SU-DHL-6 (cell line): ENCODE data around the gene KCNAB2.

Source experiments
- H2AFZ ChIP-seq: fragments of 200-600 bp; sonication (generic); 2 replicates; pipeline ENCODE4 v1.6.1; 2014; ENCODE audit warnings: low read depth, mild to moderate bottlenecking, moderate library complexity, mixed read lengths, antibody characterized with exemption, low read length; ENCODE audit not compliant: severe bottlenecking
- H3F3A ChIP-seq: fragments of 200-600 bp; shearing (Covaris generic); 2 replicates; pipeline ENCODE4 v1.6.0; 2016; ENCODE audit warnings: antibody characterized with exemption, mild to moderate bottlenecking; ENCODE audit not compliant: insufficient read depth
- H3K27ac ChIP-seq: fragments of 200-600 bp; sonication (generic); 2 replicates; pipeline ENCODE4 v1.5.1; 2016; ENCODE audit warnings: low read depth, mild to moderate bottlenecking, low read length, moderate library complexity, mixed read lengths
- H3K27me3 ChIP-seq: fragments of 200-600 bp; sonication (generic), shearing (Covaris generic); 2 replicates; pipeline ENCODE4 v1.6.0; 2014; ENCODE audit warnings: mild to moderate bottlenecking, low read length
- H3K36me3 ChIP-seq: fragments of 200-600 bp; sonication (generic); 2 replicates; pipeline ENCODE4 v1.6.1; 2014; ENCODE audit warnings: mild to moderate bottlenecking, low read length, mixed read lengths
- H3K4me2 ChIP-seq: fragments of 300-600, 200-600 bp; shearing (Covaris generic), sonication (generic); 2 replicates; pipeline ENCODE4 v1.6.0; 2014; ENCODE audit warnings: low read length, low read depth, mild to moderate bottlenecking; ENCODE audit not compliant: poor library complexity, severe bottlenecking
- H3K4me3 ChIP-seq: fragments of 200-600 bp; sonication (generic); 2 replicates; pipeline ENCODE4 v1.5.1; 2014; ENCODE audit warnings: antibody characterized with exemption, low read length, mild to moderate bottlenecking, mixed read lengths; ENCODE audit not compliant: insufficient read depth, poor library complexity, severe bottlenecking
- H3K79me2 ChIP-seq: fragments of 200-600 bp; sonication (generic); 2 replicates; pipeline ENCODE4 v1.6.1; 2014; ENCODE audit warnings: mild to moderate bottlenecking, low read length, moderate library complexity; ENCODE audit not compliant: insufficient read depth
- H3K9ac ChIP-seq: fragments of 200-600 bp; sonication (generic); 2 replicates; pipeline ENCODE4 v1.7.0; 2014; ENCODE audit warnings: mild to moderate bottlenecking, low read length
- H3K9me2 ChIP-seq: fragments of 200-600 bp; sonication (generic); replicated peaks from 2 replicates; pipeline ENCODE4 v1.6.1; 2014; ENCODE audit warnings: low read length; ENCODE audit not compliant: insufficient read depth
- H3K9me3 ChIP-seq: fragments of 200-600 bp; sonication (generic); 2 replicates; pipeline ENCODE4 v1.6.1; 2014; ENCODE audit warnings: low read length, mixed read lengths; ENCODE audit not compliant: insufficient read depth
- H4K20me1 ChIP-seq: fragments of 200-600 bp; sonication (generic); 2 replicates; pipeline ENCODE4 v1.6.1; 2014; ENCODE audit warnings: low read depth, mild to moderate bottlenecking, antibody characterized with exemption, low read length, moderate library complexity, mixed read lengths
- EZH2phosphoT487 ChIP-seq: fragments of 200-600 bp; sonication (generic), shearing (Covaris generic); conservative IDR thresholded peaks from 2 replicates; pipeline ENCODE4 v1.6.1; 2018; ENCODE audit warnings: mild to moderate bottlenecking, antibody characterized with exemption, low read length, moderate library complexity, mixed read lengths
- TF ChIP-seq, protein P1 (sequence below): fragments of 200-600 bp; sonication (generic); IDR thresholded peaks from one replicate; pipeline ENCODE4 v1.5.1; 2017; ENCODE audit warnings: antibody characterized with exemption, mild to moderate bottlenecking, low read length, moderate library complexity; ENCODE audit not compliant: insufficient read depth, poor library complexity, severe bottlenecking

The KCNAB2 gene

DNA sequence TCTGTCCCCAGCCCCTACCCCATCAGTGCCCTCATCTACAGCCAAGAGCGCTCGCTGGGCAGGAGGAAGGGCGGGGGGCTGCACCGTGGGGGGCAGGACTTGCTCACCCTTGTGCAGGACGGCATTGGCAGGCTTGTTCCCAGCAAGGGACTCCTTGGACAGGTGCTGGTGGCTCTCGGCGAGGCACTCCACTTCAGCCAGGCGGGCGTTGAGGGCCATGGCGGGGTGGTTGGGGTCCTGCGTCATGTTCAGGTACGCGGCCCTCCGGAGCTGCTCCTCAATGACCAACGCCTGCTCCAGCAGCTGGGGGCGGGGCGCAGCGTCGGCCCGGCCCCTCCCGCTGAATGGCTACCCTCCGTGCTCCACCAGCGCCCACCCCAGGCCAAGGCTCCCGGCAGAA, 64.0 kb downstream of the KCNAB2 start:
- Histone ChIP-seq H3K27ac (no peak overlapping the region), H3F3A (no peaks in the 10 kb centered on the region), H3K4me3 (no peak overlapping the region), H3K4me2 (no peak overlapping the region), H3K27me3 (no peaks in the 10 kb centered on the region), H3K9ac (no peak overlapping the region), H3K79me2 (no peaks in the 10 kb centered on the region), H2AFZ (no peak overlapping the region), H3K9me2 (no peaks in the 10 kb centered on the region), H3K9me3 (no peaks in the 10 kb centered on the region), H4K20me1 (no peaks in the 10 kb centered on the region), H3K36me3 (no peaks in the 10 kb centered on the region)
- TF ChIP-seq, protein P1, sequence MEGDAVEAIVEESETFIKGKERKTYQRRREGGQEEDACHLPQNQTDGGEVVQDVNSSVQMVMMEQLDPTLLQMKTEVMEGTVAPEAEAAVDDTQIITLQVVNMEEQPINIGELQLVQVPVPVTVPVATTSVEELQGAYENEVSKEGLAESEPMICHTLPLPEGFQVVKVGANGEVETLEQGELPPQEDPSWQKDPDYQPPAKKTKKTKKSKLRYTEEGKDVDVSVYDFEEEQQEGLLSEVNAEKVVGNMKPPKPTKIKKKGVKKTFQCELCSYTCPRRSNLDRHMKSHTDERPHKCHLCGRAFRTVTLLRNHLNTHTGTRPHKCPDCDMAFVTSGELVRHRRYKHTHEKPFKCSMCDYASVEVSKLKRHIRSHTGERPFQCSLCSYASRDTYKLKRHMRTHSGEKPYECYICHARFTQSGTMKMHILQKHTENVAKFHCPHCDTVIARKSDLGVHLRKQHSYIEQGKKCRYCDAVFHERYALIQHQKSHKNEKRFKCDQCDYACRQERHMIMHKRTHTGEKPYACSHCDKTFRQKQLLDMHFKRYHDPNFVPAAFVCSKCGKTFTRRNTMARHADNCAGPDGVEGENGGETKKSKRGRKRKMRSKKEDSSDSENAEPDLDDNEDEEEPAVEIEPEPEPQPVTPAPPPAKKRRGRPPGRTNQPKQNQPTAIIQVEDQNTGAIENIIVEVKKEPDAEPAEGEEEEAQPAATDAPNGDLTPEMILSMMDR, result no peak
- TF ChIP-seq EZH2phosphoT487, result no peak

DNA sequence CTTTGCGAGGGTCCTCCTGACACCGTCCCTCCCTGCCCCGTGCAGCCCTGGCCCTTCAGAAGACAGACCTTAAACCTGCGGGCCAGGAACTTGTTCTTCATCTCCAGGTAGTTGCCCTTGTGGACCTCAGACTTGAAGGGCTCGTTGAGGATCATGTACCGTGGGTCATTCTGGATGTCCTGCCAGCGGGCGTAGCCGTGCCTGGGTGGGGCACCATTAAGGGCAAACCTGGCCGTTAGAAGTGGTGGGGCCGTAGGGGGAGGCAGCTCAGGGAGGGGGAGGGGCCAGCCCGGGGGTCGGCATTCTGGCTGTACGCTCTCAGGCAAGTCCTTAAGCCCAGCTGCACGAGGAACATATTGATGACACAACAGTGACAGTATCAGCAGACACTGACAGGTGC, 64.6 kb downstream of the KCNAB2 start:
- H3K36me3 ChIP-seq, result no peaks in the 10 kb centered on the region
- no peaks in the 10 kb centered on the region for H3K9me3 ChIP-seq
- H3K27ac ChIP-seq, result no peak overlapping the region
- H3K4me2 ChIP-seq, result no peak overlapping the region
- no peaks in the 10 kb centered on the region for H4K20me1 ChIP-seq
- no peak overlapping the region for H2AFZ ChIP-seq
- no peaks in the 10 kb centered on the region for H3K9me2 ChIP-seq
- no peaks in the 10 kb centered on the region for H3K79me2 ChIP-seq
- TF ChIP-seq, protein P1, result no peak
- TF ChIP-seq EZH2phosphoT487, result no peak
- H3K4me3 ChIP-seq, result no peak overlapping the region
- H3K9ac ChIP-seq, result no peak overlapping the region
- H3K27me3 ChIP-seq, result no peaks in the 10 kb centered on the region
- H3F3A ChIP-seq, result no peaks in the 10 kb centered on the region

DNA sequence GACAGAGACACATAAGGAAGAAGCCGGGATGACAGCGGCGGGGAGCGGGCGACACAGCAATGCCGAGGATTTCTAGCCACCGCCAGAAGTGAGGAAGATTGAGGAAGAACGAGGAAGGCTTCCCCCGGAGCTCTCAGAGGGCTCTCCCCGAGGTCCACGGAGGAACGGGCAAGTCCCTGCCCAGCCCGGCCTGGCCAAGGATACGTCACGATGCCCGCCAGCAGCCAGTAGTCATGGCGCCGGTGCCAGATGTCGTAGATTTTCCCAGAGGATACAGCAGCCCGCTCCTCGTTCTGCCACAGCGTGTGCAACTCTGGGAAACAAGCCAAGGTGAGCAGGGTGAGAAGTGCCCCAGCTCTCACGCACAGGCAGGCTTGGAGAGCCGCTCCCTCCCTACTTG, 65.9 kb downstream of the KCNAB2 start:
- Histone ChIP-seq H3K9me3 (no peaks in the 10 kb centered on the region), H3K4me2 (no peak overlapping the region), H3K4me3 (no peak overlapping the region), H3K27ac (no peak overlapping the region), H3K27me3 (no peaks in the 10 kb centered on the region), H2AFZ (no peak overlapping the region), H3K9ac (no peak overlapping the region), H4K20me1 (no peaks in the 10 kb centered on the region), H3F3A (no peaks in the 10 kb centered on the region), H3K79me2 (no peaks in the 10 kb centered on the region), H3K36me3 (no peaks in the 10 kb centered on the region), H3K9me2 (no peaks in the 10 kb centered on the region)
- no peak for TF ChIP-seq EZH2phosphoT487
- TF ChIP-seq, protein P1, result no peak
